ENCODE results near the gene SLC6A8.
A peak's percentile ranks its signal among the peaks of the same experiment; 100 is the strongest.
"Not testable (repeated sequence)": the region's sequence is repeated elsewhere in the genome, so short reads cannot be mapped to it uniquely, and the experiment has no call there.

The SLC6A8 gene

GRCh38 chrX:153703036-153703370, 15.3 kb downstream of the SLC6A8 start:
- Mint-ChIP-seq H3K4me1 (ENCODE audit: low read depth) (peaks cover 2% of the 10 kb centered on the region), H3K4me3 (no peak overlapping the region), H3K9me3 (ENCODE audit: low read depth) (no peaks in the 10 kb centered on the region), H3K36me3 (no peaks in the 10 kb centered on the region), H3K27me3 (no peaks in the 10 kb centered on the region), H3K27ac (no peak overlapping the region)

DNA sequence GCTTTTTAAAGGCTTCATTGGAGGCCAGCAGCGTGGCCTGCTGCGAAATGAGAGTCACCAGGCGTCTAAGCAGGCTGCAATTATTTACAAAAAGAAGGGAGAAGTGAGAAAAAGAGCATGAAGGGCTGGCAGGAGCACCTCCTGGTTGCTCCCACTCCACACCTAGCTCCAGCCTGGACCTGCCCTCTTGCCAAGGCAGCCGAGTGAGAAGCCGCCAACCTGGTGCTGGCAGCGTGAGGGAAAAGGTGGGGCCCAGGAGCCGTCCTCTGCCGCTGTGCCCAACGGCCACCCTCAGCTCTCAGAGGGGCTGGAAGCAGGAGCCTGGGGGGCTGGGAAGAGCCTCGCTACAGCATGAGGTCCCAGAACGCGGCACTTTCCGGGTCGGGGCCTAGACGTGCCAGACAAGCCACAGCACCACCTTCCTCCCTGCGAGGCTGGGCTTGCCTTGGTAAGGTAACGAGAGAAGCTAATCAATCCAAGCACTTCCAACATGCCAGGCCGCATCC, 16.3 kb downstream of the SLC6A8 start:
- Mint-ChIP-seq H3K36me3 (no peaks in the 10 kb centered on the region), H3K4me3 (no peak overlapping the region), H3K27me3 (no peaks in the 10 kb centered on the region), H3K27ac (no peak overlapping the region), H3K4me1 (ENCODE audit: low read depth) (peaks cover 4% of the 10 kb centered on the region), H3K9me3 (ENCODE audit: low read depth) (no peaks in the 10 kb centered on the region)

DNA sequence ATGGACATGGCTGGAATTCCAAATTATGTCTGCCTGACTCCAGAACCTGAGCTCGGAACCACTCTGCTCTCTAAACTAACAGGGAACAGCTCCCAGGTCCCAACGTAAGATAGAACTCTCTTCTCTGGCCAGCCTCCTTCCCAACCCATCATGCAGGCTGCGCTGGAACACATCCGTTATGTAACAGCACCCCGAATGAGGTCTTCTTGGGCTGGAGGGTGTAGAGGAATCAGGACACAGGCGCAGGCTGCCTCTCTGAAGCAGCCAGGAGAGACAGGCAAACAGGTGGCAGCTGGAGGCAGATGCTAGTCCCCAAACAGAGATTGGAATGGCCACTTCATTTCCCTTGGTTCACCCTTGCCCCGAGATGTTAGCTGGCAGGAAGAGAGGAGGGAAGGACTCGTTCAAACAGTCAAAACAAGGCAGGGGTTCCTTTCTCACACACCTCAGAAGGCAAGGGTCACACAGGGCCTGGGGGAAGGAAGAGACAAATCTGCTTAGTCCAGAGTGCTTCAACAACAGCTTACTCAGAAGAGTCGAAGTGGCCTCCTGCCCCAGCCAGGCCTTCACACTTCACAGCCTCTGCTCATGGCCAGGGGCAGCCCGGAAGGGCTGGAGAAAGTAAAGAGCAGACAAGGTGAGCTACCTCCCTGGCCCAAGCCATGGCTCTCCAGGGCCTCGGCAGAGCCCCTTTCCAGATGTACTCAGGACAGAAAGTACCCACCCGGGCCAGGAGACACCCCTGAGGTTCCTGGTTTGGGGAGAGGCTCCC, 17.1 kb downstream of the SLC6A8 start:
- H3K4me1 Mint-ChIP-seq (ENCODE audit: low read depth); H3K27me3 Mint-ChIP-seq; H3K27ac Mint-ChIP-seq; H3K36me3 Mint-ChIP-seq; H3K4me3 Mint-ChIP-seq; H3K9me3 Mint-ChIP-seq (ENCODE audit: low read depth): not testable (repeated sequence)

DNA sequence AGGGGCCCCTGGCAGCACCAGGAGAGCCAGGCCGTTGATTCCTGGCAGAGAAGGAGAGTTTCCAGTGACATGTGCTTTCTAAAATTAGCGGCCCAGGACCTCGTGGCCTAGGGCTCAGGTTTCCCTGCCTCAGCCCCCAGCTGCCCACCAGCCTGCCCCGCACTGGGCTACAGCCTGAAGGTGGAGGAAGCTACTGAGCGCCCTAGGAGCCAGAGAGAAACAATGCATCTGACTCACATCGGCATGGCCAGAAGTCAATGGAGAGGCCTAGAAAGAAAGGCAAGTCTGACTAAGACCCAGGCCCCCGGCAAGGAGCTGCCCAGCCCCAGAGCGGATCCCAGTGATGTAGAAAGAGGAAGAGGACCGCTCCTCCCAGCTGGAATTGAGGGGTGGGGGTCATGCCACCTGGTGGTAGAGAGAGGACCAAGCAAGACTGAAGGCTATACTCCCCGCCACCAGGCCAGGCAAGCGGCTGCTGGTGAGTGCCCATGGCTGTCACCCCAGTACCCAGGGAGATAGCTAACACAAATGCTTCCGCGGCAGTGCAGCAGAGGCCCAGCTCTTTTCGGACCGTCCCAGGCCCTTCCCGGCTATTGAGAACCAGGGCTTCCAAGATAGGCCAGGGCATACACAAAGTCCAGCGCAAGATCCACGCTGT, 17.8 kb downstream of the SLC6A8 start:
- H3K27me3 Mint-ChIP-seq; H3K27ac Mint-ChIP-seq; H3K4me3 Mint-ChIP-seq; H3K9me3 Mint-ChIP-seq (ENCODE audit: low read depth); H3K36me3 Mint-ChIP-seq; H3K4me1 Mint-ChIP-seq (ENCODE audit: low read depth): not testable (repeated sequence)

DNA sequence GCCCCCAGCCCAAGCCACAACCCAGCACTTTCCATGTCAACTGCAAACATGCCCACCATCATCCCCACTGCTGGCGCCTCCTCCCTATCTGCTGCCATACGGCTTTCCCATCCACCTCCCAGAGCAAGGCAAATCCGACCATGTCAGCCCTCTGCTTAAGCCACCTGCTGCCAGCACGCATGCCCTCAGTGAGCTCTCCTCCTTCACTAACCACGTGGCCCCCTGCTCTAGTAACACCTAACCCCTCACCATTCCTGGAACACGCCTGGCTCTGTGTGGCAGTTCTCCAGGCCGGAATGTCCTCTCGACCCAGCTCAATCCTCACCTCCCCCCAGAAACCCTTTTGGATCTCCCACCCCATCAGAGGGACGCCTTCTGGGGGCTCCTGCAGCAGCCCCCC, 19.1 kb downstream of the SLC6A8 start:
- H3K9me3 Mint-ChIP-seq (ENCODE audit: low read depth) = no peaks in the 10 kb centered on the region
- peaks cover 4% of the 10 kb centered on the region for H3K4me1 Mint-ChIP-seq (ENCODE audit: low read depth)
- H3K27ac Mint-ChIP-seq = no peak overlapping the region
- H3K4me3 Mint-ChIP-seq = no peak overlapping the region
- H3K36me3 Mint-ChIP-seq = no peaks in the 10 kb centered on the region
- H3K27me3 Mint-ChIP-seq = no peaks in the 10 kb centered on the region

- H3K36me3 Mint-ChIP-seq = no peaks in the 10 kb centered on the region
- H3K4me1 Mint-ChIP-seq (ENCODE audit: low read depth) = peaks cover 4% of the 10 kb centered on the region
- no peak overlapping the region for H3K27ac Mint-ChIP-seq
Measured at GRCh38 chrX:153707406-153707805, 19.7 kb downstream of the SLC6A8 start.

GRCh38 chrX:153708415-153708814, 20.7 kb downstream of the SLC6A8 start:
- H3K4me1 Mint-ChIP-seq (ENCODE audit: low read depth) = peaks cover 5% of the 10 kb centered on the region
- H3K9me3 Mint-ChIP-seq (ENCODE audit: low read depth) = no peaks in the 10 kb centered on the region
- no peaks in the 10 kb centered on the region for H3K27me3 Mint-ChIP-seq
- H3K27ac Mint-ChIP-seq = no peak overlapping the region
- H3K4me3 Mint-ChIP-seq = no peak overlapping the region
- no peaks in the 10 kb centered on the region for H3K36me3 Mint-ChIP-seq

More at GRCh38 chrX:153707406-153707805, 19.7 kb downstream of the SLC6A8 start:
- Mint-ChIP-seq H3K4me3 (no peak overlapping the region), H3K9me3 (ENCODE audit: low read depth) (no peaks in the 10 kb centered on the region), H3K27me3 (no peaks in the 10 kb centered on the region)

DNA sequence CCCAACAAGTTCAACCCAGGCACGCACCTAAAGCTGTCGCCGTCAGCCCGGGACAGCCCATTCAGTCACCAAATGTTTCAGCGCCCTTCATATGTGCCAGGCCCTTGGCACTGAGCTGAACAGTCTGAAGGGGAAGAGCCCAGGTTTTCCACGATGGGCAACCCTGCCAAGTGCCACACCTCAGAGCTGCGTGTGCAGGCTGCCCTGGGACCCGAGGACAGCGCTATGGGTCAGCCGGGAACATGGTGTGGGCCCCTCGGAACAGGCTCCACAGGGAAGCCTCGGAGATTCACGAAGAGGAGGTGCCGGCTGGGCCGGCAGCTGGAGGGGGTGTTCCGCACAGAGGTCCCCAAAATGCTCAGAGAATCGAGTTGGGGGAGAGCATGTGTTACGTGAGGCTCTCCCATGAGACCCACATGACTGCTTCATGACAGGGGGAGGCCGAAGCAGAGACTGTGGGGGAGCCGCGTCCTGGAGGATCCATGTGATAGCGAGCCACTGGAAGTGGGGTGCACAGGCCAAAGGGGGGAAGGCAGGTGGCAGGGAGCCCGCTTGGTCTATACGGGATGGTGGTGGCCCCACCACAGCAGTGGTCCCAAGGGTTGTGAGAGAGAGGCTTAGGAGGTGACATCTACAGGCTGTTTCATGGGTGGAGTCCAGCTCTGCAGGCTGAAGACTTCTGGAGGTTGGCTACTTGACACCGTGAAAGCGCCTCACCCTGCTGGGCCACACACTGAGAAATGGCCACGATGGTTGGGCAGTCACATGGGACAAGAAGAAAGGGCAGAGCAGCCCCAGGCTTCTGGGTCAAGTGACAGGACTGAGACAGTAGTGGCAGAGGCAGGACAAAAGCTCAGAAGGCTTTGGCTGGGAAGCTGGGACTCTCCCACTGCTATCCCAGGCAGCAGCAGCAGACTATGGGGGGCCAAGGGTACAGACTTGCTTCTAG, 22.3 kb downstream of the SLC6A8 start:
- no peak overlapping the region for H3K4me3 Mint-ChIP-seq
- H3K27me3 Mint-ChIP-seq = no peaks in the 10 kb centered on the region
- no peaks in the 10 kb centered on the region for H3K9me3 Mint-ChIP-seq (ENCODE audit: low read depth)
- H3K4me1 Mint-ChIP-seq (ENCODE audit: low read depth) = peaks cover 7% of the 10 kb centered on the region
- no peak overlapping the region for H3K27ac Mint-ChIP-seq
- H3K36me3 Mint-ChIP-seq = no peaks in the 10 kb centered on the region

DNA sequence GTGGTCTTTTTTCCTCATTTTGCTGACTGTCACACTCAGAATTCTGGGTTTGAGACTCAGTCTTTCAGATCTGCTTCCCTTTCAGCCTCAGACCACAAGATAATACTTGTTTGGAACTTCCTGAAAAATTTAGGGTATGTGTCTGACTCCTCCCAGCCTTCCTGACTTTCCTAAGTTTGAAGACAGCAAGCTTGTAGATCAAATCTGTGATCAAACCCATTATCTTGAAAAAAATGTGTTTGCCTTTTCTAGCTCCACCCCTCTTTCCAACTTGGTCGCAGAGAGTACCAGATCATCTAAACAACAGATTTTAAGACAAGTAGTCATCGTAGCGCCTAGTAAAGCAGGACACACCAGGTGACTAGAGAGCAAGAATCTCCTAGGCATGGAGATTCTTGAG, 26.5 kb downstream of the SLC6A8 start:
- Mint-ChIP-seq H3K27me3 (no peaks in the 10 kb centered on the region), H3K4me1 (ENCODE audit: low read depth) (peaks cover 8% of the 10 kb centered on the region), H3K36me3 (no peaks in the 10 kb centered on the region), H3K9me3 (ENCODE audit: low read depth) (no peaks in the 10 kb centered on the region), H3K4me3 (no peak overlapping the region), H3K27ac (no peak overlapping the region)

DNA sequence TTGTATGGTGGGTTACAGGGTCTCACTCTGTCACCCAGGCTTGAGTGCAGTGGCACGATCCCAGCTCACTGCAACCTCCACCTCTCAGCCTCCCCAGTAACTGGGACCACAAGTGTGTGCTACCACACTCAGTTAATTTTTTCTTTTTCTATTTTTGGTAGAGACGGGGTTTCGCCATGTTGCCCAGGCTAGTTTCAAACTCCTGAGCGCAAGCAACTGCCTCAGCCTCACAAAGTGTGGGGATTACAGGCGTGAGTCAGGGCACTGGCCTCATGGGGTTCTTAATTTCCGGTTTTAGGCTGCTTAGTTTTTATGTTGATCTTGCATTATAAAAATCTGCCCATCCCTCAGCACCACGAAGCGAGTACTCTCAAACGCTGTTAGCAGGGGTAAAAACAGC, 29.7 kb downstream of the SLC6A8 start:
- no peak overlapping the region for H3K27ac Mint-ChIP-seq
- no peaks in the 10 kb centered on the region for H3K27me3 Mint-ChIP-seq
- peaks cover 13% of the 10 kb centered on the region for H3K4me1 Mint-ChIP-seq (ENCODE audit: low read depth)
- no peak overlapping the region for H3K4me3 Mint-ChIP-seq
- no peaks in the 10 kb centered on the region for H3K36me3 Mint-ChIP-seq
- no peaks in the 10 kb centered on the region for H3K9me3 Mint-ChIP-seq (ENCODE audit: low read depth)

- H3K9me3 Mint-ChIP-seq (ENCODE audit: low read depth) = no peaks in the 10 kb centered on the region
- no peak overlapping the region for H3K27ac Mint-ChIP-seq
- peaks cover 13% of the 10 kb centered on the region for H3K4me1 Mint-ChIP-seq (ENCODE audit: low read depth)
- H3K36me3 Mint-ChIP-seq = no peaks in the 10 kb centered on the region
- H3K4me3 Mint-ChIP-seq = no peak overlapping the region
- H3K27me3 Mint-ChIP-seq = no peaks in the 10 kb centered on the region
Measured at GRCh38 chrX:153719238-153719637, 31.5 kb downstream of the SLC6A8 start.

- no peaks in the 10 kb centered on the region for H3K36me3 Mint-ChIP-seq
- no peak overlapping the region for H3K27ac Mint-ChIP-seq
- H3K9me3 Mint-ChIP-seq (ENCODE audit: low read depth) = no peaks in the 10 kb centered on the region
- no peaks in the 10 kb centered on the region for H3K27me3 Mint-ChIP-seq
- peaks cover 13% of the 10 kb centered on the region for H3K4me1 Mint-ChIP-seq (ENCODE audit: low read depth)
- no peak overlapping the region for H3K4me3 Mint-ChIP-seq
Measured at GRCh38 chrX:153719701-153720100, 32.0 kb downstream of the SLC6A8 start.

GRCh38 chrX:153722704-153723350, 35.1 kb downstream of the SLC6A8 start:
- Mint-ChIP-seq H3K27ac (peak overlapping the region; percentile 83), H3K4me3 (peak overlapping the region; percentile 89), H3K4me1 (ENCODE audit: low read depth) (peaks cover 24% of the 10 kb centered on the region), H3K9me3 (ENCODE audit: low read depth) (no peaks in the 10 kb centered on the region), H3K36me3 (no peaks in the 10 kb centered on the region), H3K27me3 (no peaks in the 10 kb centered on the region)

- Mint-ChIP-seq H3K36me3 (no peaks in the 10 kb centered on the region), H3K27me3 (no peaks in the 10 kb centered on the region), H3K4me1 (ENCODE audit: low read depth) (peaks cover 24% of the 10 kb centered on the region), H3K27ac (peak overlapping the region; percentile 75), H3K9me3 (ENCODE audit: low read depth) (no peaks in the 10 kb centered on the region), H3K4me3 (peak overlapping the region; percentile 89)
Measured at GRCh38 chrX:153723351-153724251, 35.9 kb downstream of the SLC6A8 start.

Measured in activated naive CD8-positive, alpha-beta T cell (primary cell).